ENCODE results near the gene PDIA4.

DNA sequence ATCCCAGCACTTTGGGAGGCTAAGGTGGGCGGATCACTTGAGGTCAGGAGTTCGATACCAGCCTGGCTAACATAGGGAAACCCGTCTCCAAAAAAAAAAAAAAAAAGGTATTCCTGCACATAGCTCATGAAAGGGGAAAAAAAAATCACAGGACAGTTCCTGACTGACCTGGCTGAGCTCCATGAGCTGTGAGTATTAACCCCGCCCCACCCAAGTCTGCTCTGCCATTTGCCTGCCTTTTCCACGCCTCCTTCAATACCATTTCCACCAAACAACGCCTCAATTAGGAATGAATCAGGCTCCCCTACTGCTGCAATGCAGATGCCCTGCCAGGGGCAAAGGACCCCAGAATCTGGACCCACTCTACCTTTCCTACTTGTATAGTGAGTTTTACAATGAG is 55.0 kb downstream of the PDIA4 start:
- TF ChIP-seq, protein P1, sequence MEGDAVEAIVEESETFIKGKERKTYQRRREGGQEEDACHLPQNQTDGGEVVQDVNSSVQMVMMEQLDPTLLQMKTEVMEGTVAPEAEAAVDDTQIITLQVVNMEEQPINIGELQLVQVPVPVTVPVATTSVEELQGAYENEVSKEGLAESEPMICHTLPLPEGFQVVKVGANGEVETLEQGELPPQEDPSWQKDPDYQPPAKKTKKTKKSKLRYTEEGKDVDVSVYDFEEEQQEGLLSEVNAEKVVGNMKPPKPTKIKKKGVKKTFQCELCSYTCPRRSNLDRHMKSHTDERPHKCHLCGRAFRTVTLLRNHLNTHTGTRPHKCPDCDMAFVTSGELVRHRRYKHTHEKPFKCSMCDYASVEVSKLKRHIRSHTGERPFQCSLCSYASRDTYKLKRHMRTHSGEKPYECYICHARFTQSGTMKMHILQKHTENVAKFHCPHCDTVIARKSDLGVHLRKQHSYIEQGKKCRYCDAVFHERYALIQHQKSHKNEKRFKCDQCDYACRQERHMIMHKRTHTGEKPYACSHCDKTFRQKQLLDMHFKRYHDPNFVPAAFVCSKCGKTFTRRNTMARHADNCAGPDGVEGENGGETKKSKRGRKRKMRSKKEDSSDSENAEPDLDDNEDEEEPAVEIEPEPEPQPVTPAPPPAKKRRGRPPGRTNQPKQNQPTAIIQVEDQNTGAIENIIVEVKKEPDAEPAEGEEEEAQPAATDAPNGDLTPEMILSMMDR (IDR thresholded peaks at IDR 0.05; ENCODE audit: insufficient read depth, low read depth, low read length) = no peak
- no peak for TF ChIP-seq EZH2 (IDR thresholded peaks at IDR 0.05; ENCODE audit: insufficient read depth, low read length)
